Lower leg skin (tissue), 3 donors: ENCODE results near the gene GALM.

ENCODE experiments used
- CTCF ChIP-seq, 3 donors: fragments of 450-650 bp; IDR thresholded peaks; one replicate each; pipeline ENCODE4 v1.5.1; 2016; ENCODE audit warnings: antibody characterized with exemption in 3 of 3, mild to moderate bottlenecking in 3 of 3, moderate library complexity in 2 of 3
- POLR2A ChIP-seq, 2 donors: fragments of 450-650 bp; IDR thresholded peaks; one replicate each; pipeline ENCODE4 v1.6.1; 2016 to 2017; ENCODE audit warnings: antibody characterized with exemption in 2 of 2, mild to moderate bottlenecking in 1 of 2, moderate library complexity in 1 of 2

DNA sequence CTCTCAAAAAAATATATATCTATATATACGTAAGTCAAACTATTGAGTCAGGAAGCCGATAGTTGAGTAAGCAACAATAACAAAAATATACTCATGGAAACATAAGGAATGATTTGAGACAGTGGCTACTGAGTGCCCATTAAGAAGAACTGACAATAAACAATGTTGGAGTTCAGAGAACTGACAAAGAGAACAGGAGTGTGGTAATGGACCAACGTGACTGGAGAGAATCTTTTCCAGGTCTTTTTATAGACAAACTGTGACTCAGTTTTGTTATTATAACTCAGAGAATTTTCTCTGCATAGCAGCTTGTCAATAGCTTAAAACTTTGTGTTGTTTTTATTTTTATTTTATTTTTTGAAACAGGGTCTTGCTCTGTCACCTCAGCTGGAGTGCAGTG lies 4.6 kb upstream of the GALM start:
- no peak for TF ChIP-seq CTCF (IDR thresholded peaks at IDR 0.05)
- TF ChIP-seq POLR2A (IDR thresholded peaks at IDR 0.05): no peak
